GM21737 (cell line): ENCODE data around the gene CACNG1.
"Not testable (repeated sequence)": the region's sequence is repeated elsewhere in the genome, so short reads cannot be mapped to it uniquely, and the experiment has no call there.

Experiments
- ATAC-seq: cut with Tn5 transposase; IDR thresholded peaks from one replicate; pipeline ENCODE4 v1.9.1; 2021; ENCODE audit warnings: mild to moderate bottlenecking, moderate library complexity; ENCODE audit not compliant: unreplicated experiment

CACNG1 gene

DNA sequence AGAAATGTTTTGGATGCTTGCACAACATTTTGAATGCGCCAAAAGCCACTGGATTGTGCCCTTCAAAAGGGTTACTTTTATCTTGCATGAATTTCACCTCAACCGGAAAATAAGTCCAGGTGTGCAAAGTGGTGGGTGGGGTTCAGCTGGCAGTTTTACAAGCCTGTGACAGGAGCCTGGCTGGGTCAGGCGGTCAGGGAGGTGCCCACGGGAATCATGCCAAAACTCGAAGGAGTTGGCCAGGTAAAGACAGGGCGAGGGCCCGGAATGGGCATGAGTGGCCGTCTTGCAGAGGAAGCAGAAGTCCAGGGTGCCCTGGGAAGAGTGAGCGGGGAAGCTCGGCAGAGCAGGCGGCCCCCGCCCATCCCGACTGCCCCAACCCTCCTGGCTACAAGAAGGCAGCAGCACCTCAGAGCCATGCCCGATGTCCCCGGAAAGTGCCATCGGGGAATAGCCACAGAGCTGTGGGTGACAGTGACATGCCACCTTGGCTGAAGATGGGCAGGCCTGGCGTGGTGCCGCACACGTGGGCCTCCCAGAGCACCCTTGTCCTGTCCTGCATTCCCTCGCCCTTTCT, 19.1 kb upstream of the CACNG1 start:
- no peak for ATAC-seq

DNA sequence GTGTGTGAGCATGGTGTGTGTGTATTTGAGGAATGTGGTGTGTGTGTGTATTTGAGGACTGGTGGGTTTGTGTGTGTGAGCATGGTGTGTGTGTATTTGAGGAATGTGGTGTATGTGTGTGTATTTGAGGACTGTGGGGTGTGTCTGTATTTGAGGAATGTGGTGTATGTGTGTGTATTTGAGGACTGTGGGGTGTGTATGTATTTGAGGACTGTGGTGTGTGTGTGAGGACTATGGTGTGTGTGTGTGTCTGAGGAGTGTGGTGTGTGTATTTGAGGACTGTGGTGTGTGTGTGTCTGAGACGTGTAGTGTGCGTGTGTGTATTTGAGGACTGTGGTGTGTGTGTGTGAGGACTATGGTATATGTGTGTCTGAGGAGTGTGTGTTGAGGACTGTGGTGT, 18.0 kb upstream of the CACNG1 start:
- no peak for ATAC-seq

DNA sequence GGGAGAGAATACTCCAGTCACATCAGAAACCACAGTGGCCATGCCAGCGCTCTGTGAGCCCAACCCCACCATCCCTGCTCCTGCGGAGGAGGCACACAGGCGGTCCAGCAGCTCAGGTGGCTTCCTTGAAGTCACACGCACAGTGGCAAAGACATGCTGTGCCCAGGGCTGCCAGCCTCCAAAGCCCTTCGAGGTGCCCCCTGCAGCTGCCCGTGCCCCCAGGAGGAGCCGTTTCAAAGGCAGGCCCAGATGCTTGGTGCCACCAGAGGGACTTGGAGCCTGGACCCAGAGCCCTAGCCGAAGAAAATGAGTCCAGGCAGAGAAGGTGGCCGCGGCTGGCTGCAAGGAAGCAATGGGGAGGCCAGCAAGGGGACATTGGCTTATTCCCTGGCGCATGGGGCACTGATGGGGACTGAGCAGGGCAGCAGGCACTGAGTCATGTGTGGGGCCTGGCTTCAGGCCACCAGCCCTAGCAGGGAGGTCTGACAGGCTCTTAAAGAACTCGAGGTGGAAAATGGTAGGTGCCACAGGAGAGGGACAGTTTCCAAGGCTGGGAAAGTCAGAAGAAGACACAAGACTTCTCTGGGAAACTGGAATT, 17.2 kb upstream of the CACNG1 start:
- no peak for ATAC-seq

DNA sequence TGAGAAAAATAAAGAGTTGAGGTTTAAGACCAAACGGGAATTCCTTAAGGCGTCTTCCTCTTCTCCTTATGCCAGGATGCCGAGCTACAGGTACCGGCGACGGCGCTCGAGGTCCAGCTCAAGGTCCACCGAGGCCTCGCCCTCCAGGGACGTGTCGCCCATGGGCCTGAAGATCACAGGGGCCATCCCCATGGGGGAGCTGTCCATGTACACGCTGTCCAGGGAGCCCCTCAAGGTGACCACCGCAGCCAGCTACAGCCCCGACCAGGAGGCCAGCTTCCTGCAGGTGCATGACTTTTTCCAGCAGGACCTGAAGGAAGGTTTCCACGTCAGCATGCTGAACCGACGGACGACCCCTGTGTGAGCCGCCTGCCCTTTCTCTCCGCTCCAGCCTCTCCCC, 13.7 kb upstream of the CACNG1 start:
- ATAC-seq: no peak

DNA sequence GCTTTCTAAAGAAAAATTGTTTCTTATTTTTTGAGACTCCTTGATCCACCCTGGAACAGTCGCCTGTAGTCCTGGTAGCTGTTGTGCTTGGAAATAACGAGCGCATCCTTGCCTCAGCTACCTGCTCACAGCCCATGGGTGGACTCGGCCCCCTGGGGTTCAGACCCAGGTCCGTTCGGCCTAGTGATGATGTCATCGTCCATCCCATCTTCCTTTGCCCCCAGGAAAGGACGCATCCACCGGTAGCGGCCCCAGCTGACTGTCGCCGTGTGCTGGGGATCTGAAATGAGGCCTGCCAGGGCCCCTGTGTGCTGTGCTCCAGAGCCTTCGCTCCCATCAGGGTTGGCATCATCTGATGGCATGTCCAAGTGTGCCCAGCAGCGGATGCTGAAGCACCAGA, 12.0 kb upstream of the CACNG1 start:
- no peak for ATAC-seq

DNA sequence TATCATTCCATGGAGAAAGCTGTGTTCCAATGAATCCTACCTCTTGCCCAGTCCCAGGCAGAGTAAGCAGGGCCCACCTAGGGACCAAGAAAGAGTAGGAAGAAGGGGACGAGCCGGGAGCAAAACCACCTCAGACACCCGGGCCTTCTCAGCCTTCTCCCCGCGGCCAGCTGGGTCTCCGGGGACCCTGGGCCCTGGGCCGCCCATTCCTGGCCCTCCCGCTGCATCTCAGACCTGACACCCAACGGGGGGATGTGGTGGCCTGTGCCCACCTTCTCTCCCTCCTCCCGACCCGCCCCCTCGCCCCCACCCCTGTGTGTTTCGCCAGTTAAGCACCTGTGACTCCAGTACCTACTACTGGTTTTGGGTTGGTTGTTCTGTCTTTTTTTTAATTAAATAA, 11.4 kb upstream of the CACNG1 start:
- ATAC-seq: no peak

DNA sequence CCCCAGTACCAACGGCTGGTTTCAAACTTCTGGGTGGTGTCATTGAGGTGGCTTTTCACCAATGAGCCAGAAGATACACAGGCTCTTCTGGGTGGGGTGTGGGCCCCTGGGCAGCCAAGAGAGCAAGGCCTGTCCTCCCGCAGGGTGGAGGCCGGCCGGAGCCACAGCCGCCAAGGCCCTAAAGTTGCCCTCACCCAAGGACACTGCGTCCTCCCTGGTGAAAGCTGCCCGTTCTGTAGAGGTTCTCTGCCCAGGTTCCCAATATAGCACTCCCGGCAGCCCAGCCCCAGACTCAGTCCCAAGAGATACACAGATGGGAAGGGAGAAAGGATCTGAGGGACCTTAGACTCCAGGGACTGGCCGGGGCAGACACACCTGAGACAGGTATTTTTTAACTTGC, 10.7 kb upstream of the CACNG1 start:
- no peak for ATAC-seq

DNA sequence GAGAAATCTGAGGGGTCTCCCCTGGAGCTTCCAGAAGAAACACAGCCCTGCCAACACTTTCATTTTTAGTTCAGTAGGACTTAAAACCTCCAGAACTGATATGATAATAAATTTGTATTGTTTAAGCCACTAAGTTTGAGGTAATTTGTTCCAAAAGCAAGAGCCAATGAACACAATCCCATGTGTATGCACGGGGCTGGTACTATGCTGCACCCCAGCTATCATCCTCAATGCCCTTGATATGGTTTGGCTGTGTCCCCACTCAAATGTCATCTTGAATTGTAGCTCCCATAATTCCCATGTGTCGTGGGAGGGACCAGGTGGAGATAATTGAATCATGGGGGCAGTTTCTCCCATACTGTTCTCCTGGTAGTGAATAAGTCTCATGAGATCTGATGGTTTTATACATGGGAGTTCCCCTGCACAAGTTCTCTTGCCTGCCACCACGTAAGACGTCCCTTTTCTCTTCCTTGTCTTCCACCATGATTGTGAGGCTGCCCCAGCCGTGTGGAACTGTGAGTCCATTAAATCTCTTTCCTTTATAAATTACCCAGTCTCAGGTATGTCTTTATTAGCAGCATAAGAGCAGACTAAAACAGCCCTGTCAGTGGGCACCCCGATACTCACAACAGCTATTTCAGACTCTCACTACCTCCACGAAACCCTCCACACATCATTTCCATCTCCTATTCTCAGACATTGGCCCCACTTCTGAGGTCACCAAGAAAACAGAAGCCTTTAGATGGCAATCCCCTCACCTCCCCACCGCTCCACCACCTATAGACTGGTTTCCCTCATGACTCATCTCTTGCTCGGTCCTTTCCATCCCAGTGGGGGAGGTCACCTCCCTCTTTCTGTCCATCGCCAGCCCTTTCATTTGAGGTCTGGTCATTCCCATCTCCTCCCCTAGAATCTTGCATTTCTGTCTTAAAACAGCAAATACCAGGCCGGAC, 8.9 kb upstream of the CACNG1 start:
- ATAC-seq: peak; percentile 54

DNA sequence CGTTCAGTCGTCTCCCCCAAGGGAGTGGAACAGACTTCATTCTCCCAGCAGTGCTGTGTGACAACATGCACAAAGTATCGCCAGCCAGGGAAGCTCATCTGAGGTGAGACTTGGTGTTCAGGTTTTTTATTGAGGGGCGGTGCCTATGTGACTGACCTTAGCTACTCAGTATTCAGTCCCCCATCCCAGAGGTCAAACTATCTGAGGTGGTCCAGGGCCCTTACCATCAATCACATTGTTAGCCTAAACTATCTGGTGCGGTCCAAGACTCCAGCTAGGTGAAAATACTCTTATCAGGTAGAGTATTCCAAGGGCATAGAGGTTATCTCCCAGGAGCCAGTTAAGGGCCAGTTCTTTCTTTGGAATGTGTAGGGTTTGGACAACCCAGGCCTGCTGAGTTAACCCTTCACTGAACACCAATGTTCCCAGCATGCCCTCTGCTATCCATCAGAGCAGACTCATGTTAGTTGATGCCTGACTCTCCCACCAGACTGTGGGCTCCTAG, 5.4 kb upstream of the CACNG1 start:
- no peak for ATAC-seq

DNA sequence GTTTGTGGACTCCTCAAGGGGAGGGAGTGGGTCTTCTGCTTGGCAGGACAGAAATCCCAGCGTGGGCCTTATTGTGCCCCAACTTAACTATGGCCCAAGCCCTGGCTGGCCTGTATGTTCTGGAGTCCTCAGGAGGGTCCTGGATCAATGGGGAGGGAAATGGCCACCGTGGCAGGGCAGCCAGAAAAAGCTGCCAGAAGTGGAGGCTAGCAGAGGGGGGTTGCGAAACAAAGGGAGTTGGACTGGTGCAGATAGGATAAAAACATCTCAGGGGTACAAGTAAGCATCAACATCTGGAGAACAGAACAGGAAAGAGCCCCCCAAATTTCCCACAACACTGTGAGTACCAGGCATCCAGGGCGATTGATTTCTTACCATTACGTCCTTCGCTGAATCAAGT, 3.7 kb upstream of the CACNG1 start:
- ATAC-seq: no peak

DNA sequence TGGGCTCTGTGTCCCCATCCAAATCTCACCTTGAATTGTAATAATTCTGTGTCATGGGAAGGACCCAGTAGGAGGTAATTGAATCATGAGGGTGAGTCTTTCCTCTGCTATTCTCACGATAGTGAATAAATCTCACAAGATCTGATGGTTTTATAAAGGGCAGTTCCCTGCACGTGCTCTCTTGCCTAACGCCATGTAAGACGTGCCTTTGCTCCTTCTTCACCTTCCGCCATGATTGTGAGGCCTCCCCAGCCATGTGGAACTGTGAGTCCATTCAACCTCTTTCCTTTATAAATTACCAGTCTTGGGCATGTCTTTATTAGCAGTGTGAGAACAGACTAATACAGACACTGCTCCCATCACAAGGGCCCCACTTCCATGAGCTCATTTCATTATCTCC, 3.2 kb upstream of the CACNG1 start:
- ATAC-seq: not testable (repeated sequence)

DNA sequence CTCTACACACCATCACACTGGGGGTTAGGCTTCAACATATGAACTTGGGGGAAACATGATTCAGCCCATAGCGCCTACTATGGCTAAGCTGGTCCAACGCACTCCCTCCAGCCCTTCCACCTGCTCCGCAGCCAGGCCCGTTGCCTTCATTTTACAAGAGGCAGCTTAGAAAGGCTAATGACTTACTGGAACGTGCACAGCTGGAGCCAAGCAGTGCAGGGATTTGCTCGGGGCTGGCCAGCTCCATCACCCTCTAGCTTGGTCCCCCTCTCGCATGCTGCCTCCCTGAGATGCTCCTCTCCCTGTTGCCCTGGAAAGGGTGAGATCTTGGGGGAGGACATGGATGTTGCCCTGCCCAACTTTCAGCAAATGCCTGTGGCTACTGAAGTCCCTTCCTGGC, 2.8 kb upstream of the CACNG1 start:
- no peak for ATAC-seq

DNA sequence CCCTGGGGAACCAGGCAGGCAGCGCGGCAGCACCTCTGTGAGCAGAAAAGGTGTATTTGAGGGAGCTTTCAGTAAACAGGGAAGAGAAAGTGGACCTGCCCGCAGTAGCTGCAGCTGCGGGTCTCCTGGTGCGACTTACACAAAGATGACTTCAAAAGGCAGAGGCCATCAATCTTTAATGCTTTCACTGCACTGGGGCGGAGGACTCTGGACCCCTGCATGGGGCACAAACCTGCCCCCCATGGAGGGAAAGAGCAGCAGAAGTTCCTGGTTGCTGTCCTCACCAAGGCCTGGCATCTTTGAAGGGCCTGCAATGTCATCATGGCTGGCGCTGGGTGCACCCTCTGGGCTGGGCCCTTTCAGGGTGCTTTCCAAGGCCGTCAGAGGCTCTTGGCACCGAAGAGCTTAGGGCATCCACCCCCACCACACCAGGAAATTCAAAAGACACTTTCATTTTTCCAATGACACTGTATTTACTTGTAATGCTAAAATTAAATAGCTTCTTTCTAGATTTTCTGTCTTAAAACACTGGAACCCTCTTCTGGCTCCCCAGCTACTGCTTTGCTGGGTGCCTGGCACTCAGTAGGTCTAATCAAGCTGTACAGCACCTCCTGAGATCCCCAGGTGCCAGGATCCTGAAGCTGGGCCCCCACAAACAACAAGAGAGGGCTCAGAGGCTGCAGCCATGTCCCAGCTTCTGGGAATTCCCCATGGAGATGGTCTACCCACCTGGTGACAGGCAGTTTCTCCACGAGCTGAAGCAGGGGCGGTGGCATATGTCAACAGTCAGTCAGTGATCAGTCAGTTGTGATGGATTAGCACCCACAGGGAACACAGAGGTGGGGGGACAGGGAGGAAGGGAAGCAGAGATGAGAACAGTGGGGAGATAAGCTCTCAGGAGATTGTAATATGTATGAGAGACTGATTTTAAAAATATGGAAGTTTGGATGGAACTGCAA, 2.1 kb upstream of the CACNG1 start:
- ATAC-seq: no peak

DNA sequence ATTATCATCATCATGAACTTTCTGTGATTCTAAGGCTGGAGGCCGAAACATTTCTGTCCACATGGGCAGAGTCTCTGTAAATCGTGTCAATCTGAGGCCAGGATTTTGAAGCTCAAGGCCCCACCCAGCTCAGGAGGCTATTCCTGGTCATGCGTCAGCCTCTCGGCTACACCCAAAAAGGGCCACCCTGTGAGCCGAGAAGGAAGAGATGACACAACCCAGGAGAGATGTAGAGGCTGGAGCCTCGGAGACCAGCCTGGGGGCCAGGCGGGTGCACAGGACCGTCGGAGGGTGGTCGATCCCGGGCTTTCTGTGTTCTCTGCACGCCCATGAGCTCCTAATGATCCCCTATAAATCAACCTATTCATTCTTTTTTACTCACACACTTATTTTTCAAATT, 1.1 kb upstream of the CACNG1 start:
- no peak for ATAC-seq

DNA sequence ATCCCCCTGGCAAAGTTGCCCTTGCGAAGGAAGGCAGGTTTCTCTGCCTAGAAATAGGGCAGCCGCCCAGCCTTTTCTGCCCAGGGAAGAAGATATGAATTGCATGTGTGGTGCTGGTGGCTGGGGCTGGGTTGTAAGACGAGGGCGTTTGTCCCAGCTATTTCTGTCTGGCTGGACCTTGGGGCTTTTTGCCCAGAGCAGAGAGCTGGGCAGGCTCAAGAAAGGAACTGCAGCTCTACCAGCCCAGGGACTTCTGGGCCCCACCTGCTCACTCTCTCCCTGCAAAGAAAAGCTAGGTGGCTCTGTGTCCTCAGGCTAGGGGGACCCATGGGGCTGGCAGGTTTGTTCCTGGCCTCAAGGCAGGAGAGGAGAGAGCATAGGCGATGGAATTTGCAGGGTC, 586 bp downstream of the CACNG1 start:
- ATAC-seq: no peak

DNA sequence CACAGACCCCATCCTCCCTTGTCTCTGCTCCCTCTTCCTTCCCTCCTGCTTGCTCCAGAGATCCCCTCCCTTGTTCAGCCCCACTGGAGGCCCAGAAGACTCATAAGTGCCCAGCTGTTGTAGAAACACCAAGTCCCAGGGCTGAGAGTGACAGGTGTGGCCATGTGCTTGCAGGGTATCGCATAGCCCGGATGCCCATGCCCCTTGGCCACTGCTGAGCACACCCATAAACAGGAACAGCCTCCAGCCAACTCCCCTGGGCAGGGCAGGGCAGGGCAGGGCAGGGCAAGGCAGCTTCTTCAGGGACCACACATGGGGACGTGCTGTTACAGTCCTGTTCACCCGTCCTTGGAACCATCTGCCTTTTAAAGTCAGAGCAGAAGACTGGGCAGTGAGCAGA, 2.0 kb downstream of the CACNG1 start:
- no peak for ATAC-seq

DNA sequence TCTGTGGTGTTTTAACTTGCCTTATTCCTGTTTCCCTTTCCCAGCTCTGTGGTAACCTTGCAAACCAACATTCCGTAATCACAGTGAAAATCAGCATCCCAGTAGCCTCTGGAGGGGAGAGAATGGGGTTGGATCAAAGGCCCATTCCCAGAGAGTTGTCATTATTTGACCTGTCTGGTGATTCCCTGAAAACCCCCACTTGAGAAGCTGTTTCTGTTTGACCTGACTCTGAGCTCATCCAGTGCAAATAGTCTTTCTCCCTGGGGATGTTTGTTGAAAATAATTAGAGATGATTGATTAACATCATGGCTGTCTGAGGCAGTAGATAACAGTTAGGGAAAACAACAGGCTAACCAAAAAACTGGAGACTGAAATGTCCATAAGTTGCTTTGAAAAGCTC, 3.0 kb downstream of the CACNG1 start:
- ATAC-seq: no peak

DNA sequence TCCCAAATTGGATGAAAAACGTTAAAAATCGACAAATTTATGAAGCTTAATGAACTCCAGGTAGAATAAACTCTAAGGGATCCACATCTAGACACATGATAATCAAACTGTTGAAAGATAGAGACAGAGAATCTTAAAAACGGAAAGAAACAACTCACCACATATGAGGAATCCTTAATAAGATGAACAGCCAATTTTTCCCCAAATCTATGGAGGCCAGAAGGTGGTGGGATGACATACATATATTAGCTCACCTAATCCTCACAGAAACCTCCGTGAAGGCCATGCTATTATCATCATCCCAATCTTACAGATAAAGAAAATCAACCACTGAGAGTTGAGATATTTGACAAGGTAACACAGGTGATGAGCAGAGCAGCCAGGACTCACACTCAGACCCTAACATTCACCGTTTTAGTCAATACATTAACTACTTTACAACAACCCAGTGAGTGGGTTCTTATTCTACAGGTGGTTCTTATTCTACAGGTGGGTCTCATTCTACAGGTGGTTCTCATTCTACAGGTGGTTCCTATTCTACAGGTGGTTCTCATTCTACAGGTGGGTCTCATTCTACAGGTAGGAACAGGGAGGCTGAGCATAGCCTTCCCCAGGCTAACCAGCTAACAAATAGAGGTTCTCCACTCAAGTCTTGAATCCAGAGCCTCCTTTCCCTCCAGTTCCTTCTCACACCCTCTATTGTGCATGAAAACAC, 4.8 kb downstream of the CACNG1 start:
- ATAC-seq: no peak

DNA sequence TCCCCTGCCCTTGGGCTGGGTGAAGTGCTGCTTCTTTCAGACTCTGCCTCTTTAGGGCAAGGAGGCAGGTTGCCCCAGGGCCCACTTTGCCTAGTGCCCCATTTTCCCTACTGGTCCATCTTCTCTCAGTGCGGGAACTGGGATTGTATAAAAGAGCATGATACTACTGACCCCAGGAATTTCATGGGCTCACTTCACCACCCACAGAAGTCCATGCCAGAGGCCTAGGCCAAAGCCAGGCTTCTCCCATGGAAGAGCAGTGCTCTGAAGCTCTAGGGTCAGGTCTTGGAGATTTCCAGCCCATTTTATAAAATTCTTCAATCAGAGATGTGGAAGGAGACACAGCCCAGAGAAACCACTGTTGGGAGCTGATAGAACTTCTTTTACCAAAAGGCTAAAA, 5.7 kb downstream of the CACNG1 start:
- no peak for ATAC-seq

DNA sequence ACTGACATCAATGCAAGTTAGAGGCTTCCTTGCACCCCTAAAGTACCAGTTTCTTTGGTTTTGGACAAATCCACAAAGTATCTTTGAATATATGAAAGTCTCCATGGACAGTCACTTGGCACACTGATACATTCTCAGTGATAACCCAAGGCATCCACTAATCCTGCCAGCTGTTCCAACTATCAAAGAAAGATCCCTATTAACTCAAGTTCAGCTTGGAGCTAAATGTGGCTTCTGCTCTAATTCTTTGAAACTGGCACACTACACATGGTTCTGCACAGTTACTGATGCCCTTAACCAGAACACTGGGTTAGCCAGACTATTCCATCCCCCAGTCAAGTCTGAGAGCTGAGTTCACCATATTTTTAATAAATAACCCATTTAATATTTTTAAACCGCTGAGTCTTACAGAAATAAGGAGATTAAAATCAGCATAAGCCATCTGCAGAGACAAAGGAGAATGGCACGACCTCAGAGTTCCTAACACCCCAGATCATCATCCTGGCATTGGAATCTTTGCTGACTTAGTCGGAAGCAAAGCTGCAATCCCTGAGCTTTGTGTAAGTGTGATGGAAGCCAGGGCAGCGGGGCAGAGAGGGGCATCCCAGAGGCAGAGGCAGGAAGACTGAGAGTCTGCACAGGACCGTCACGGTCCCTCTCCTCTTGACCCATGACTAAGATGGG, 6.3 kb downstream of the CACNG1 start:
- no peak for ATAC-seq
